HT1080 (cell line): ENCODE data around the gene MMADHC. TPM values are rescaled to one million over a fixed set of nuclear protein-coding genes. Genes with fewer than 3 reads are reported as not detected.
A peak's percentile ranks its signal among the peaks of the same experiment; 100 is the strongest.

ENCODE experiments used
- DNase-seq: peaks from one replicate; pipeline ENCODE4 v3.0.0-alpha.2; 2015; ENCODE audit warnings: low read depth
- polyA plus RNA-seq, 2 experiments: library from polyadenylated mRNA; depleted of rRNA; stranded (reverse); fragments of >200 nt; gene quantifications; 2 replicates each; pipeline ENCODE4 v1.2.3, GENCODE V29; 2015
- total RNA-seq: library from RNA; depleted of rRNA; stranded (reverse); fragments of >200 nt; shearing (Covaris generic); gene quantifications from 2 replicates; pipeline ENCODE4 v1.2.3, GENCODE V29; 2014; rRNA removed

Gene MMADHC
- 148 and 170 TPM in 2 replicates for total RNA-seq
- 185 and 189 TPM in 2 replicates for polyA plus RNA-seq (2015; cell fraction: cytosol; rRNA removed)
- 114 TPM in 2 replicates for polyA plus RNA-seq (2015; cell fraction: nucleus; rRNA removed)

GRCh38 chr2:149587220-149587949 lies at the start of gene MMADHC:
Gene MMADHC (minus strand): TSS chr2:149587775. CDS start chr2:149587097, 678 bp downstream.
- peak; percentile 93 for DNase-seq

GRCh38 chr2:149634103-149634502 lies 46.5 kb upstream of the MMADHC start:
- no peak for DNase-seq

- DNase-seq, result no peak
These were observed 42.9 kb upstream of the MMADHC start for GRCh38 chr2:149630445-149630844.

- no peak for DNase-seq
These were observed 41.5 kb upstream of the MMADHC start for GRCh38 chr2:149629026-149629425.

GRCh38 chr2:149627111-149627801 lies 39.7 kb upstream of the MMADHC start:
- DNase-seq, result no peak

GRCh38 chr2:149625671-149626070 lies 38.1 kb upstream of the MMADHC start:
- no peak for DNase-seq

- DNase-seq, result no peak
These were observed 37.7 kb upstream of the MMADHC start for GRCh38 chr2:149625271-149625670.

- DNase-seq, result no peak
These were observed 34.8 kb upstream of the MMADHC start for GRCh38 chr2:149622343-149622742.

GRCh38 chr2:149617476-149617875 lies 29.9 kb upstream of the MMADHC start:
- DNase-seq, result peak; percentile 23

GRCh38 chr2:149616681-149617456 lies 29.3 kb upstream of the MMADHC start:
- no peak for DNase-seq

GRCh38 chr2:149613704-149614103 lies 26.1 kb upstream of the MMADHC start:
- DNase-seq, result no peak

- no peak for DNase-seq
These were observed 24.5 kb upstream of the MMADHC start for GRCh38 chr2:149612122-149612521.

GRCh38 chr2:149611100-149611820 lies 23.7 kb upstream of the MMADHC start:
- DNase-seq, result peak; percentile 8

- DNase-seq, result no peak
These were observed 18.8 kb upstream of the MMADHC start for GRCh38 chr2:149606251-149606811.

GRCh38 chr2:149603248-149603647 lies 15.7 kb upstream of the MMADHC start:
- DNase-seq, result no peak

GRCh38 chr2:149601141-149601796 lies 13.7 kb upstream of the MMADHC start:
- DNase-seq, result peak; percentile 74

- peak; percentile 93 for DNase-seq
These were observed 10.2 kb upstream of the MMADHC start for GRCh38 chr2:149597668-149598326.

- DNase-seq, result no peak
These were observed 9.6 kb upstream of the MMADHC start for GRCh38 chr2:149597050-149597667.

GRCh38 chr2:149596471-149596870 lies 8.9 kb upstream of the MMADHC start:
- DNase-seq, result no peak
